ENCODE data around the gene UBB.

DNA sequence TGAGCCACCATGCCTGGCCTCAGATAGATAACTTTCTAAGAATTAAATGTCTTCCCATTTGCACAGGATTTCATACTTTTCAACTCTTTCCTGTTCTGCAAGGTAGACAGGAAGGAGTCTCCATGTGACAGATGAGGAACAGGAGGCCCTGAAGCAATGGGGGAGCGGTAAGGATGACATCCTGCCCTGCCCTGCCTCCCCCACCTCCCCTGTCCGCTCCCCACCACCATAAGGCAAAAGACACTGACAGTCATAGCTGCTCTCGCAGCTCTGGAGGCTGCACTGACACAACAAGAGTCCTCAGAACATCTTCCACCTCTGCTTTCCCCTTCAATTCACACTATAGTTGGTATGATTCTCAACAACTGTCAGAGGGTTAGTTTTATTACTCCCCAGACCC lies 37.3 kb upstream of the UBB start:
- TF ChIP-seq, protein P1, sequence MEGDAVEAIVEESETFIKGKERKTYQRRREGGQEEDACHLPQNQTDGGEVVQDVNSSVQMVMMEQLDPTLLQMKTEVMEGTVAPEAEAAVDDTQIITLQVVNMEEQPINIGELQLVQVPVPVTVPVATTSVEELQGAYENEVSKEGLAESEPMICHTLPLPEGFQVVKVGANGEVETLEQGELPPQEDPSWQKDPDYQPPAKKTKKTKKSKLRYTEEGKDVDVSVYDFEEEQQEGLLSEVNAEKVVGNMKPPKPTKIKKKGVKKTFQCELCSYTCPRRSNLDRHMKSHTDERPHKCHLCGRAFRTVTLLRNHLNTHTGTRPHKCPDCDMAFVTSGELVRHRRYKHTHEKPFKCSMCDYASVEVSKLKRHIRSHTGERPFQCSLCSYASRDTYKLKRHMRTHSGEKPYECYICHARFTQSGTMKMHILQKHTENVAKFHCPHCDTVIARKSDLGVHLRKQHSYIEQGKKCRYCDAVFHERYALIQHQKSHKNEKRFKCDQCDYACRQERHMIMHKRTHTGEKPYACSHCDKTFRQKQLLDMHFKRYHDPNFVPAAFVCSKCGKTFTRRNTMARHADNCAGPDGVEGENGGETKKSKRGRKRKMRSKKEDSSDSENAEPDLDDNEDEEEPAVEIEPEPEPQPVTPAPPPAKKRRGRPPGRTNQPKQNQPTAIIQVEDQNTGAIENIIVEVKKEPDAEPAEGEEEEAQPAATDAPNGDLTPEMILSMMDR (conservative IDR thresholded peaks at IDR 0.05; ENCODE audit: low read depth, low read length), result no peak
- TF ChIP-seq EZH2 (IDR thresholded peaks at IDR 0.05; ENCODE audit: borderline replicate concordance, low read depth, low read length, poor library complexity, severe bottlenecking), result no peak
